Myocyte (in vitro differentiated cells): ENCODE measurements around the gene CD81. TPM values are rescaled to one million over a fixed set of nuclear protein-coding genes. Genes with fewer than 3 reads are reported as not detected.

Source experiments
- DNase-seq: peaks from one replicate; pipeline ENCODE4 v3.0.0-alpha.2; 2012; ENCODE audit warnings: low read depth
- total RNA-seq: library from RNA; depleted of rRNA; stranded (reverse); fragments of >200 nt; gene quantifications from 2 replicates; pipeline ENCODE4 v1.2.3, GENCODE V29; 2014

The CD81 gene
- total RNA-seq, 1 donor from 2014 or later: 429 TPM

DNA sequence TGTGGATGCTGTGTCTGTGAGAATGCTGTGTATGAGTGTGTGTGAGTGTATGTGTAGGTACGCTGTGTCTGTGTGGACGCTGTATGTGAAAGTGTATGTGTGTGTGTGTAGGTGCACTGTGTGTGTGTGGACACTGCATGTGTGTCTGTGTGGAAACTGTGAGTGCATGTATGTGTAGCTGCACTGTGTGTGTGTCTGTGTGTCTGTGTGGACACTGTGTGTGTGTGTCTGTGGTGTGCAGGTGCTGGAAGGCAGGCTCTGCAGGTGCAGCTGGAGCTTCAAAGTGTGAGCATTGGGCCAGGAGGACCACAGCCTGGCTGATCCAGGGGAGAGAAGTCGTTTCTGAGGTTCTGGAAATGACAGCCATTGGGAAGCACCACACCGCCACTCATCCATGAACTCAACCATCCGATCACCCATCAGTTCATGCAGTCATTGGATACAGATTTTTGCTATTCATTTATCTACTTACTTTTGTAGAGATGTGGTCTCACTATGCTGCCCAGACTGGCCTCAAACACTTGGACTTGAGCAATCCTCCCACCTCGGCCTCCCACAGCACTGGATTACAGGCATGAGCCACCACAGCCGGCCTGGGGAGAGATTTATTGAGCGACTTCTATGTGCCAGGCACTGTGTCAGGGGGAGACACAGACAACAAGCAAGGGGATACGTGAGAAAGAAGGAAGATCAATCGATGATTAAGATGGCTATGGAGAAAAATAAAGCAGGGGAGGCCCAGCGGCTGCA, 57.6 kb downstream of the CD81 start:
- DNase-seq: no peak

- no peak for DNase-seq
Observed at GRCh38 chr11:2435288-2436012, 58.3 kb downstream of the CD81 start.

- DNase-seq: no peak
Observed at GRCh38 chr11:2436013-2436520, 59.0 kb downstream of the CD81 start.

GRCh38 chr11:2436521-2437031, 59.5 kb downstream of the CD81 start:
- no peak for DNase-seq

DNA sequence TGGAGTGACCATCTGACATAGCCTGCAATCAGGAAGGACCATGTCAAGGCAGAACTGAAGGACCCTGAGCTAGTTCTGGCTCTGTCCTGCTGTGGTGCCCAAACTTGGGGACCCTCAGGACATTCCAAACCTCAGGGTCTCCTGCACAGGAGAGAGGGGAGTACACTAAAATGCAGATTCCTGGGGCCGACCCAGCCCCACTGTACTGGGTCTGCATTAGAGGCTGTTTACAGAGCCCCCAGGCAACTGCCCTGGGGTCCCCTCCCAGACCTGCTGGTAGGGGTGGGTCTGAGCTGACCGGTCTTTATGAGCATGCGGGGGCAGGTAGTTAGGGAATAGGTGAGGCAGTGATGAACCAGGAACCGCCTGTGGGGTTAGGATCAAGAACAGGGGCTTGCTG, 60.4 kb downstream of the CD81 start:
- no peak for DNase-seq

DNA sequence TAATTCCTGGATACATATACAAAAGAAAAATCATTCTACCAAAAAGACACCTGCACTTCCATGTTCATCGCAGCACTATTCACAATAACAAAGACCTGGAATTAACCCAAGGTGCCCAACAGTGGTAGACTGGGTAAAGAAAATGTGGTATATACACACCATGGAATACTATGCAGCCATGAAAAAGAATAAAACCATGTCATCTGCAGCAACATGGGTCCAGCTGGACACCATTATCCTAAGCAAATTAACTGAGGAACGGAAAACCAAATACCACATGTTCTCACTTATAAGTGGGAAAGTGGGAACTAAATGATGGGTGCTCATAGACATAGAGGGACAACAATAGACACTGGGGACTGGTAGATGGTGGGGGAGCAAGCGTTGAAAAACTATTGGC, 62.7 kb downstream of the CD81 start:
- no peak for DNase-seq

DNA sequence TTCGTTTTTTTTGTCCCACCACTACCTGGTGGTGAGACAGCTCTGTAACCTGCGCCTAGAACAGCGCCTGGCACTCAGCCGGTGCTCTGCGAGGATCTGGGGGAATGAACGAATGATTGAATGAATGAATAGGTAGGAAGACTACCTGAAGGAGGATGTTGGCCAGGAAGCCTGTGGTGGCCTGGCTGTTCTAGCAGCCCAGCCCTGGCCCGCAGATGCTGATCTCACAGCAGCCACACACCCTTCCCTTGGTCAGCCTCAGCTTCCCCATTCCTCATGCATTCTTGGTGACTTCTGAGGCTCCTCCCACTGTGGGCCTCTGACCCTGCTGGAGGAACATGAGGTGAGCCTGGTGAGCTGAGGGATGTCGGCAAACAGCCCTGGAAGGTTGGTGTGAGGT, 63.5 kb downstream of the CD81 start:
- no peak for DNase-seq

GRCh38 chr11:2441171-2441570, 64.1 kb downstream of the CD81 start:
- no peak for DNase-seq

GRCh38 chr11:2442589-2442988, 65.5 kb downstream of the CD81 start:
- DNase-seq: no peak

GRCh38 chr11:2443406-2443805, 66.3 kb downstream of the CD81 start:
- no peak for DNase-seq

DNA sequence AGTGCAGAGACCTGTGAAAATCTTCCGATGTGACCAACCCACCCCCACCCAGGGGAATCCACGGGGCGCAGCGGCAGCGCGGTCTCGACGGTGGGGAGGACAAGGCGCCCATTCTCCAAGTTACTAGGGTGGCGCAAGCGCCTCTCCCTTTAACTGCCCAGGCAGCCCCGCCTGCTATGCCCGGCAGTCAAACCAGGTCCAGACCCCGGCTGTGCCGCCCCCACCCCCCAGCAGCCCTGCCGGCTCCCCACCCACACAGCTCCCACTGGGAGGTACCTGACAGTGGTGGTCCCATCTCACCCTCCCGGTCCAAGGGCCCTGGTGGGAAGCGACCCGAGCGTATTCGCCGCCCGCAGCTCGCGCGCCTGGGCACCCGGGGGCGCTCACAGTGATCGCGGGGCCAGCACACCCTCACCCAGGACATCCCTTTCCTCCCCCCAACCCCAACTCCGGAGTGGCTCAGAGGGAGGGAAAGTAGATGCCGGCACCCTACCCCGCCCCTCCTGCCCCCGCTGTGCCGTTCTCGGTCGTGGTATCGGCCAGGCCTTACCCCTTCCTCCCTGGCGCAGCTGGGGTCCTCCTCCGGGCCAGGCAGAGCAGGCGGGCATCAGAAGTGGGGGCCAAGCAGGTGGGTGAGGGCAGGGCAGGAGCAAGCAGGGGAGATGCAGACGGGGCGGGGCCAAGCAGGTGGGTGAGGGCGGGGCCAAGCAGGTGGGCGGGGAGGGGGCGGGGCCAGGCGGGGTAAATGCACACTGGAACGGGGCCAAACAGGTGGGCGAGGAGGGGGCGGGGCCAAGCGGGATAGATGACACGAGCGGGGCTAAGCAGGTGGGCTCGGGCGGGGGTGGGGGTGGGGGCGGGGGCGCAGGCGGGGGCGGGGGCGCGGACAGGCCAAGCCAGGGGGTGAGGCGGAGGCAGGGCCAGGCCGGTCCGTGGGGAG, 67.0 kb downstream of the CD81 start, which contains the start of gene TRPM5:
Gene TRPM5 (minus strand): TSS at position 634 of the 940 bp plus-strand sequence. CDS start 21,478 bp downstream, outside the sequence.
- DNase-seq: no peak

DNA sequence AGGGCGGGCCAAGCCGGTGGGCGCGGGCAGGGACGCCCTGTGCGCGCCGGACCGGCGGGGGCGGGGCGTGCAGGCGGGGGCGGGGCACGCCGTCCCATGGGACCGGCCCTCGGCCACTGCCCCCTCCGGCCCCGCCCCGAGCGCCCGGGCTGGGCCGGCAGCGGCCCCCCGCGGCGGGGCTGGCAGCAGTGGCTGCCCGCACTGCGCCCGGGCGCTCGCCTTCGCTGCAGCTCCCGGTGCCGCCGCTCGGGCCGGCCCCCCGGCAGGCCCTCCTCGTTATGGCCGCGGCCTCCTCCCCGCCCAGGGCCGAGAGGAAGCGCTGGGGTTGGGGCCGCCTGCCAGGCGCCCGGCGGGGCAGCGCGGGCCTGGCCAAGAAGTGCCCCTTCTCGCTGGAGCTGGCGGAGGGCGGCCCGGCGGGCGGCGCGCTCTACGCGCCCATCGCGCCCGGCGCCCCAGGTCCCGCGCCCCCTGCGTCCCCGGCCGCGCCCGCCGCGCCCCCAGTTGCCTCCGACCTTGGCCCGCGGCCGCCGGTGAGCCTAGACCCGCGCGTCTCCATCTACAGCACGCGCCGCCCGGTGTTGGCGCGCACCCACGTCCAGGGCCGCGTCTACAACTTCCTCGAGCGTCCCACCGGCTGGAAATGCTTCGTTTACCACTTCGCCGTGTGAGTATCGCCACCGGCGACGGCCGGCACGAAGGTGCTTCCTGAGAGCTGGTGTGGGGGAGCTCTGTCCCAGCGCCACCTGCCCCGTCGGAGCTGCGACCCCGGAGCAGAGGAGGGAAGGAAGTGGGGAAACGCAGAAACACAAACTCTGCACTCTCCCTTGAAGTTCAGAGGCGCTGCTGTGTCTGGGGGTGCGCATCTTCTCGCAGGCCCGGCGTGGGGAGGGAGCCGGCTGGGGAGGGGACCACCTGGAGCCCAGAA, 68.0 kb downstream of the CD81 start, which contains the start of gene KCNQ1:
Gene KCNQ1 (plus strand): TSS at position 188 of the 925 bp plus-strand sequence. CDS start 91 bp downstream, at position 279.
- DNase-seq: no peak

GRCh38 chr11:2445746-2446551, 68.8 kb downstream of the CD81 start:
- DNase-seq: no peak

DNA sequence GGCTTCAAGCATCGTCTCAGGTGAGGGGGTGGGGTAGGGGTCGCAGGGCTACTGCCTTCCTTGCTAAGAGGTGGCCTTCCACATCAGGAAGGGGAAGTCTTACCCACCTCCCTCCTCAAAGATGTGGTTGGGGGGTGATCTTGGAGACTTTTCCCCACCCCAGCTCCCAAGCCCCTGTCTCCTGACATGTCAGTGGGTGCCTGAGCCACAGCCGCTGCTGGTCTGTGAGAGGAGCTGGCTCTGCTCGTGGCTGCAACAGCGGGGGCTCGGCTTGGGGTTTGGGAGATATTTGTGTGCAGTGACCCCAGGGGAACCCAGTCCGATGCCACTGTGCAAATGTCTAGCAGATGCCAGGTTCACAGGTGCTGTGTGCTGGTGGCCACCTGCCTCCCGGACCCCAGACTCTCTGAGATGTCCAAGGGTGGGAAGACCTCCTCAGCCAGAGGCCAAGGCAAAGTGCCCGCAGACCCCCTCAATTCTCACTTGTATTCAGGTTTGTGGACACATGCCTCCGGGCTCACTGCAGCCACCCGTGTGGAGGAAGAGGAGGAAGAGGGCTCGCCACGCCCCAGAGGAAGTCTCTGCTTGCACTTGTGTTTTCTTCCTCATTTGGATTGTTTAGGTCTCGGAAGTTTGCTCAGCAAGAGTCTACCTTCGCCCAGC, 69.6 kb downstream of the CD81 start:
- DNase-seq: no peak
